K562 (cell line): Measurements from ENCODE around the gene SHF. TPM values are rescaled to one million over a fixed set of nuclear protein-coding genes. Genes with fewer than 3 reads are reported as not detected.

Experiments
- ATF4 ChIP-seq: fragments of 450-650 bp; formaldehyde crosslinking; IDR thresholded peaks from 2 replicates; pipeline ENCODE4 v1.4.0; 2022; ENCODE audit warnings: mild to moderate bottlenecking, moderate library complexity
- BRCA1 ChIP-seq, 2 experiments: fragments of 450-650 bp in 1 of 2; sonication (generic) in 1 of 2; formaldehyde crosslinking in 1 of 2; IDR thresholded peaks; 2 replicates each; pipeline versions ENCODE4 v1.5.0 to v1.6.1; 2017 to 2020; ENCODE audit warnings: mild to moderate bottlenecking in 1 of 2, missing genetic modification reagents in 1 of 2
- CBFA2T3 ChIP-seq: fragments of 450-650 bp; IDR thresholded peaks from 2 replicates; pipeline ENCODE4 v1.6.1; 2017
- CBFB ChIP-seq: sonication (generic); formaldehyde crosslinking; IDR thresholded peaks from 2 replicates; pipeline ENCODE4 v1.4.0; 2020; ENCODE audit warnings: mild to moderate bottlenecking, missing genetic modification reagents
- HMGXB4 ChIP-seq: sonication (generic); formaldehyde crosslinking; IDR thresholded peaks from 2 replicates; pipeline ENCODE4 v1.8.1; 2023; ENCODE audit warnings: mild to moderate bottlenecking, missing genetic modification reagents
- MECOM ChIP-seq: fragments of 250-450 bp; sonication (Bioruptor Pico); IDR thresholded peaks from 2 replicates; pipeline ENCODE4 v1.8.0; 2022; ENCODE audit warnings: inconsistent platforms
- MED1 ChIP-seq: sonication (generic); formaldehyde crosslinking; IDR thresholded peaks from 2 replicates; pipeline ENCODE4 v1.8.1; 2023; ENCODE audit warnings: missing genetic modification reagents, borderline replicate concordance
- MLLT1 ChIP-seq, 2 experiments: fragments of 450-650 bp; IDR thresholded peaks; 2 replicates each; pipeline ENCODE4 v1.6.1; 2016
- PBX2 ChIP-seq, 2 experiments: IDR thresholded peaks in 1 of 2; conservative IDR thresholded peaks in 1 of 2; 2 replicates each; pipeline ENCODE4 v1.6.1; 2016; ENCODE audit warnings: low read depth in 2 of 2, mild to moderate bottlenecking in 1 of 2, missing compliant biosample characterization in 1 of 2, missing genetic modification characterization in 1 of 2, moderate library complexity in 1 of 2
- PCBP1 ChIP-seq: fragments of 200-400 bp; formaldehyde crosslinking; IDR thresholded peaks from 2 replicates; pipeline ENCODE4 v1.6.1; 2018; ENCODE audit warnings: mild to moderate bottlenecking, low read depth, low read length; ENCODE audit not compliant: poor library complexity, severe bottlenecking
- POLR2G ChIP-seq: fragments of 200-400 bp; formaldehyde crosslinking; IDR thresholded peaks from 2 replicates; pipeline ENCODE4 v1.6.1; 2017; ENCODE audit warnings: low read depth, mild to moderate bottlenecking, antibody characterized with exemption, low read length, moderate library complexity
- ZNF239 ChIP-seq: fragments of 250-450 bp; sonication (Bioruptor Pico); IDR thresholded peaks from 2 replicates; pipeline ENCODE4 v1.4.0; 2020; ENCODE audit warnings: mild to moderate bottlenecking
- ZNF551 ChIP-seq: fragments of 250-450 bp; sonication (Bioruptor Pico); IDR thresholded peaks from 2 replicates; pipeline ENCODE4 v1.5.0; 2021; ENCODE audit warnings: mild to moderate bottlenecking, moderate library complexity
- polyA plus RNA-seq, 8 experiments: library from polyadenylated mRNA; depleted of rRNA in 4 of 8; stranded (reverse) in 5 of 8; unstranded in 3 of 8; fragments of >200 nt; fragmentation: Nextera tagmentation in 2 of 8; fragmentation: Illumina TruSeq in 1 of 8; extraction: Ambion mirVana in 2 of 8; extraction: Trizol in 1 of 8; gene quantifications; 2 replicates each; pipeline versions ENCODE4 v1.2.1 to v1.2.3, GENCODE V29; 2011 to 2014; ENCODE audit warnings: inconsistent platforms in 1 of 8, missing spikeins in 1 of 8
- total RNA-seq, 7 experiments: library from RNA; depleted of rRNA in 6 of 7; stranded (reverse); fragments of >200 nt in 6 of 7; fragmentation: Illumina TruSeq in 2 of 7; extraction: Trizol in 2 of 7; gene quantifications; 2 replicates each; pipeline versions ENCODE4 v1.2.1 to v1.2.3, GENCODE V29; 2011 to 2021; ENCODE audit warnings: low replicate concordance in 1 of 7
- TF ChIP-seq, protein P1 (sequence below): sonication (generic); formaldehyde crosslinking; IDR thresholded peaks from 2 replicates; pipeline ENCODE4 v1.8.1; 2023; ENCODE audit warnings: mild to moderate bottlenecking, missing genetic modification reagents
- TF ChIP-seq, protein P2 (sequence below): fragments of 250-450 bp; sonication (Bioruptor Pico); IDR thresholded peaks from 2 replicates; pipeline ENCODE4 v1.6.1; 2021; ENCODE audit warnings: mild to moderate bottlenecking
- TF ChIP-seq, protein P3 (sequence below): fragments of 150-350 bp; conservative IDR thresholded peaks from 2 replicates; pipeline ENCODE4 v1.6.1; 2014; ENCODE audit warnings: low read length

SHF gene
- total and polyA plus RNA-seq, 9 of the 15 experiments (the other 6 are each of a cell fraction or from before 2014, with no cell fraction given): 0.51 to 2.2 (median 0.85) TPM; not detected in 2

DNA sequence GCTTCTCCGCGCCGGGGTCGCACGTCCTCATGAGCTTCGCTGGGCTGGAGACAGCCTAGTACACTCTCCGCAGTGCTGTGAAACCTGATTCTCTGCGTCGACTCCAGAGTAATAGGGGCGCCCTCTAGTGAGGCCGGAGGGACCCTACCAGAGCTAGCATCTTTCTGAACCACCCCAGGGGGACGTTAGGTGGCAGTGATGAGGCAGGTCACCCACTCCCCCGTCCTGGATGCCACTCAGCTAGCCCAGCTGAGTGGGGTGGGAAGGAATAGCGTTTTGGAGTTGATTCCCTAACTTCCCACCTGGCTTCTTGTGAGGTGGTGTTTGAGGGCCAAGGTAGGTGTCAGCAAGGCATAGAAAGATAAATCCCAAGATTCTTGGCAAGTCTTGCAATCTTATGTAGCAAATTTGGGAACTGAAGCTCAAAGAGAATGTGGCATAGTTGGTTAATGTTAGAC is 69.6 kb downstream of the SHF start (continued):
- no peak for TF ChIP-seq HMGXB4 (CRISPR knock-in tag)
- no peak for TF ChIP-seq PCBP1
- no peak for TF ChIP-seq CBFA2T3
- TF ChIP-seq ZNF239 (CRISPR knock-in tag): no peak
- TF ChIP-seq ZNF551 (CRISPR knock-in tag): no peak
- TF ChIP-seq, protein P1, sequence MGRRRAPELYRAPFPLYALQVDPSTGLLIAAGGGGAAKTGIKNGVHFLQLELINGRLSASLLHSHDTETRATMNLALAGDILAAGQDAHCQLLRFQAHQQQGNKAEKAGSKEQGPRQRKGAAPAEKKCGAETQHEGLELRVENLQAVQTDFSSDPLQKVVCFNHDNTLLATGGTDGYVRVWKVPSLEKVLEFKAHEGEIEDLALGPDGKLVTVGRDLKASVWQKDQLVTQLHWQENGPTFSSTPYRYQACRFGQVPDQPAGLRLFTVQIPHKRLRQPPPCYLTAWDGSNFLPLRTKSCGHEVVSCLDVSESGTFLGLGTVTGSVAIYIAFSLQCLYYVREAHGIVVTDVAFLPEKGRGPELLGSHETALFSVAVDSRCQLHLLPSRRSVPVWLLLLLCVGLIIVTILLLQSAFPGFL (CRISPR knock-in tag): no peak
- TF ChIP-seq BRCA1 (IDR thresholded peaks at IDR 0.05): no peak
- TF ChIP-seq BRCA1 (CRISPR knock-in tag; IDR thresholded peaks at IDR 0.05): no peak
- TF ChIP-seq MLLT1 (IDR thresholded peaks at IDR 0.05): peak in 1 of 2 experiments; percentile 89; a peak in 2 of 4 replicates
- TF ChIP-seq, protein P2, sequence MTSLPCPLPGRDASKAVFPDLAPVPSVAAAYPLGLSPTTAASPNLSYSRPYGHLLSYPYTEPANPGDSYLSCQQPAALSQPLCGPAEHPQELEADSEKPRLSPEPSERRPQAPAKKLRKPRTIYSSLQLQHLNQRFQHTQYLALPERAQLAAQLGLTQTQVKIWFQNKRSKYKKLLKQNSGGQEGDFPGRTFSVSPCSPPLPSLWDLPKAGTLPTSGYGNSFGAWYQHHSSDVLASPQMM (CRISPR knock-in tag): no peak
- no peak for TF ChIP-seq POLR2G
- TF ChIP-seq, protein P3, sequence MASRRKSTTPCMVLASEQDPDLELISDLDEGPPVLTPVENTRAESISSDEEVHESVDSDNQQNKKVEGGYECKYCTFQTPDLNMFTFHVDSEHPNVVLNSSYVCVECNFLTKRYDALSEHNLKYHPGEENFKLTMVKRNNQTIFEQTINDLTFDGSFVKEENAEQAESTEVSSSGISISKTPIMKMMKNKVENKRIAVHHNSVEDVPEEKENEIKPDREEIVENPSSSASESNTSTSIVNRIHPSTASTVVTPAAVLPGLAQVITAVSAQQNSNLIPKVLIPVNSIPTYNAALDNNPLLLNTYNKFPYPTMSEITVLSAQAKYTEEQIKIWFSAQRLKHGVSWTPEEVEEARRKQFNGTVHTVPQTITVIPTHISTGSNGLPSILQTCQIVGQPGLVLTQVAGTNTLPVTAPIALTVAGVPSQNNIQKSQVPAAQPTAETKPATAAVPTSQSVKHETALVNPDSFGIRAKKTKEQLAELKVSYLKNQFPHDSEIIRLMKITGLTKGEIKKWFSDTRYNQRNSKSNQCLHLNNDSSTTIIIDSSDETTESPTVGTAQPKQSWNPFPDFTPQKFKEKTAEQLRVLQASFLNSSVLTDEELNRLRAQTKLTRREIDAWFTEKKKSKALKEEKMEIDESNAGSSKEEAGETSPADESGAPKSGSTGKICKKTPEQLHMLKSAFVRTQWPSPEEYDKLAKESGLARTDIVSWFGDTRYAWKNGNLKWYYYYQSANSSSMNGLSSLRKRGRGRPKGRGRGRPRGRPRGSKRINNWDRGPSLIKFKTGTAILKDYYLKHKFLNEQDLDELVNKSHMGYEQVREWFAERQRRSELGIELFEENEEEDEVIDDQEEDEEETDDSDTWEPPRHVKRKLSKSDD: no peak
- TF ChIP-seq MECOM (CRISPR knock-in tag): no peak
- no peak for TF ChIP-seq CBFB (CRISPR knock-in tag)
- TF ChIP-seq MED1 (CRISPR knock-in tag): no peak
- no peak for TF ChIP-seq ATF4 (CRISPR knock-in tag)
- TF ChIP-seq PBX2 (CRISPR knock-in tag; IDR thresholded peaks at IDR 0.05; ENCODE audit: low read depth): no peak
- peak; percentile 39; the same call in 1 of the 2 replicates for TF ChIP-seq PBX2 (tag; conservative IDR thresholded peaks at IDR 0.05; ENCODE audit: low read depth)
